Measurements from ENCODE around the gene CCDC183.
"Not testable (repeated sequence)": the region's sequence is repeated elsewhere in the genome, so short reads cannot be mapped to it uniquely, and the experiment has no call there.

The CCDC183 gene

DNA sequence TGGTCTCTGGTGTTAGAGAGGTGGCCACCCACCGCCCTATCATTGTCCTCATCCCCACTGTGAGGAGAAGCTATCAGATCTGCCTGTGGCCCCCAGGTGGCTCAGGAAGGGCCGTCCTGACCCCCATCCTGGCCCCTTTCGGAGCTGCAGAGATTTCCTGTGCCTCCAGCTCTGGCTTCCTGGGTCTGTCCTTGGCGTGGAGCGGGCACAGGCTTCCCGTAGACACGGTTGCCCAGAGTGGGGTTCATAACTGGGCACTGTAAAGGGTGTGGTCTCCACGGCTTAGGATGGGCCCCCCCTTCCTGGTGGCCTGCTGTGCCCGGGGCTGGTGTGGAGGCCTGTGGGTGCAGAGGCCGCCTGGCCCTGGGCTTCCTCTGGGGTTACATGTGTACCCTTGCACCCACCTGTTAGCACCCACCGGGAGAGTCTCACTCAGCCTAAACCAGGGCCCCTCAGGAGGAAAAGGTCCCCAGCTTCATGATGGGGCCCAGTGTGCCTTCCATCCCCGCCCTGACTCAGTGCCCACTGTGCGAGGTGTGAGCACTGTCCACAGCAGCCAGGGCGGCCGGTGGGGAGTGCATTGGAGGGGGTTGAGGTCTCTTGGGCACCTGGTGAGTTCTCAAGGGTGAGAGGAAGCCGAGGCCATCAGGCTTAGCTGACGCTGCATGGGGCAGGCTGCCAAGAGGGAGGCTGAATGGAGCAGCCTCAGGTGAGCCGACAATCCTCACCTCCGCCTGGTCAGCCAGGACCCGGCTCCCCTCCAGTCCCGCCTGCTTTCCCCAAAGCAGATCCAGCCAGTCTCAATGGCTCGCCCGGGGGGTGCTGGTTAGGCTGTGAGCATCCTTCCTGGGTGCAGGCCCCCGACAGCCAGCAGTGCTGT is 30.8 kb downstream of the CCDC183 start:
- no peak for DNase-seq

DNA sequence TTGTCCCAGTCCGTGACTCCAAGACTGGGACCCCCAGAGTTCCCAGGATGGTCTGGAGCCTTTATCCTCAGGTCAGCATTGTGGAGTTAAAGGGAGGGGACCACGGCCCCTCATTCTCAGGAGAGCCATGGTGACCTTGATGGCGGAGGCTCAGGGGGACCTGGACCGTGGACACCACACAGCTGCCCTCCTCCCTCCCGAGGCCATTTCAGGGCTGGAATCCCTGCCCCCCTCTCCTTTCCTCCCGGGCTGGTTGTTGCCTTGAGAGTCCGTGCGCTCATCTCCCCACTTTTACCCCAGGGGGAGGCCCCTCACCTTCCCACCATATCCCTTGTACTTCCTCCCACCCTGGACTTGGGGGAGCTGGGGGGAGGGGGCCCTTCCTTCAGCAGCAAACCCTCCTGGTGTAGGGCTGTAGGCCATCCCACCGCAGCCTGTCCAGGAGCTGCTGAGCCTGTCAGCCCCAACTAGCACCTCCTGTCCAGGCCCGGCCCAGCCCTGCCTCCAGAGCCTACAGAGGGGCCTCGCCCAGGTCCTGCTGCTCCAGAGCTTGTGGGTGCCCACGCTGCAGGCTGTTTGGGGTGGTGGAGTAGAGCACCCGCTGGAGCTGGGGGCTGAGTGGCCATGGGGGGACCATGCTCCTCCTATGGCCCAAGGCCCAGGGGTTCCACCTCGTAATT is 31.8 kb downstream of the CCDC183 start:
- no peak for DNase-seq

DNA sequence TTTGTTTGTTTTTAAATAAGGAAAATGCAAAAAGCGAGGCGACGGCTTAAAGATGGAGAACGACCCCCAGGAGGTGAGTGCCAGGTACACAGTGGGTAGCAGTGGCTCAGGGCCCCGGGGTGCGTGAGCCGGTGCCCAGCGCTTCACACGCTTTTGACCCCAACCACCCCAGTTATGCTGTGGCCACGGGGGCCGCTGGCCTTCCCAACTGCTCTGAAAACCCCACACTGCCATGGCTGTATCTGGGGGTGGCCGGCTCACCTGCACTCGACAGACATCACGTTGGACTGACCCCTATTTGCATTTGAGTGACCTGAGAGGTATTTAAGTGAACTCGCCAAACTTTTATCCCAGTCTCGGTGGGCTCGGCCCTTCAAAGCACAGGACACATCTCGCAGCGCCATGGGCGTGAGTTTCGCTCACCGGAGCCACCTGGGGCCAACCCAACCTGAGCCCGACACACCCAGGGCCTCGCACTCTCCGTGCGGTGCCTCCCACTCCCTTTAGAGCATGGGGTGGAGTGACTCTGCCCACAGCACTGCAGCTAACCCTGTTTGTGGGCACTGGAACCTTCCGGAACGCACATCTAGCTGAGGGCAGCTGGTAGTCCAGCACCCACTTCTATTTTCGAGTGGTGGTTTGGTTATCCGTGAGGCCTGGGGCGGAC is 32.5 kb downstream of the CCDC183 start:
- no peak for DNase-seq

DNA sequence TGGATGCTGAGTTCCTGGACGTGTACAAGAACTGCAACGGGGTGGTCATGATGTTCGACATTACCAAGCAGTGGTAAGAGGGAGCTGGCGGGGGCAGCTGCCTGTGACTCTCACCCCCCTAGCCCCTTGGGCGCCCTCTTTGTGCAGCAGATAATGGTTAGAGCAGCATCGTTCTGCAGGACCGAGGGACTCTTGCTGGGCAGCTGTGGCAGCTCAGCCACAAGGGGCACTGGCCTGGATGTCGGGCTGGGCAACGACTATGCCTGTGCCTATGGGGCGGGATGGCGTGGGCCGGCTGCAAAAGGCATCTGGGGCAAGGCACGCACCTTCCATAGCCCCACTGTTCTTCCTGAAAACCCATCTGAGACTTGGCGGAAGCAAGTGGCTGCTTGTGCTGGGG is 33.3 kb downstream of the CCDC183 start:
- DNase-seq, result no peak

DNA sequence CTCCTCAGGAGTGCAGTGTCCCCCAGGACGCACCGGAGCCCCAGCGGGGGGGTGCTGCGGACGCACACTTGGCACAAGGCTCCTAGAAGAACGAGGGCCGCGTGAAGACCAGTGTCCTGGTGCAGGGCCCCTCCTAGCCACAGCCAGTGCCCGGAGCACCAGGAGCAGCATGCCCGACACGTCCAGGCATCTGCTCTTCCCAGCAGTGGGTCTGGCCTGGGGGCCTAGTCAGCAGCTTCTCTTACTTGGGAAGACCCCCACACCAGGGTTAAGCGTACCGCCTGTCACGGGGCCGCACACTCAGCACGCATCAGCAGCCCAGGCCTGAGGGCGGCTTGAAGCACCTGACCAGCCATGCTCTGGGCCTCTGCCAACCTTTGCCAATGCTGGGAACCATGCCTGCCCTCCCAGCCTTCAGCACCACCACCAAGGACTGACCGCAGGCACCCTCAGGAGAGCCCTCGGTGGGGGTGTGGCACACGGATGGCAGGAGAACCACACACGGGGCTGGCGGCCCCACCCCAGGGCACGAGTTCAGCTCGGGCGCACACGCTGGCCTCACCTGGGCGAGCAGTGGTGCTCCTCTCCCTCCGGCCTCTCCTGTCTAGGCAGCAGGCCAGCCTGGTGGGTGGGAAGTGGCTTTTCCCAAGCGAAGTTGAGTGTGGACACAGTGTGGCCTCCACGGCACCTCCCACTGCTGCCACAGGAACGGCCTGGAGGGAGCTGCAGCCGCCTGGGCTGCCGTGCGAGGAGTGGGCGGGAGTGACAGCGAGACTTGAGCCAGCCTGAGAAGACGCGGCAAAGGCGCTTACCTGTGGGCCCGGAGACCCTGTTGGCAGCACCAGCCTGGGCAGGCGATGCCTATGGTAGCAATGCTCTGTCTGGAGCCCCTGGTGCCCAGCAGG is 34.1 kb downstream of the CCDC183 start:
- DNase-seq, result no peak

DNA sequence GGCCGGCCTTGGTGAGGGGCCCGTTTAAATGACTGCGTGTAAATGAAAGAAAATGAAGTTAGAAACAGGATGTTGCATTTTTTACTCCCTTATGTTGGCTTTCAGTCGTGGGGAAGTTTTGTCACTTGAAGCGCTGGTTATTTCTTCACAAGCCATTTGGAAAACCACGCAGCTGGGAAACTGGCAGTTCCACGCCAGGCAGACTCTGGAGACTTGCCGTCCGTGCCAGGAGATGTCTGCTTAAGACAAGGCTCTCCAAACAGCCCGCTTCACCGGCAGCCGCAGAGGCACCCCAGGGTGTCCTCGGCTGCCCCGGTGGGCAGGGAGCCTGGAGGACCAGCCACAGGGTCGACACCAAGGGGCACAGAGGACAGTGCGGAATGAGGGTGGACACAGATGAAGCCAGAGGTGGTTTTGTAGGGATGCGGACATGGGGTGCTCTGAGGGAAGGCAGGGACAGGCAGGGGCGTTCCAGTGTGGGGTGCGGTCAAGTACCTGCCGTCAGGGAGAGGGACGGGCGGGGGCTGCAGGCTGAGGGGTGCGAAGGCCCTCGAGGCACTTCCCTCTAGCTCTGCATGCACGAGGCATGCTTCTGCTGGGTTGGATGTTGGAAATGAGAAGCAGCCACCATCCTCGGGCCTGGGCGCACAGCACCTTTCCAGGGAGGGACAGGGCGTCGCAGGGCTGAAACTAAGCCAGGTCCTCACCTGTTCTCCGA is 35.0 kb downstream of the CCDC183 start:
- no peak for DNase-seq

DNA sequence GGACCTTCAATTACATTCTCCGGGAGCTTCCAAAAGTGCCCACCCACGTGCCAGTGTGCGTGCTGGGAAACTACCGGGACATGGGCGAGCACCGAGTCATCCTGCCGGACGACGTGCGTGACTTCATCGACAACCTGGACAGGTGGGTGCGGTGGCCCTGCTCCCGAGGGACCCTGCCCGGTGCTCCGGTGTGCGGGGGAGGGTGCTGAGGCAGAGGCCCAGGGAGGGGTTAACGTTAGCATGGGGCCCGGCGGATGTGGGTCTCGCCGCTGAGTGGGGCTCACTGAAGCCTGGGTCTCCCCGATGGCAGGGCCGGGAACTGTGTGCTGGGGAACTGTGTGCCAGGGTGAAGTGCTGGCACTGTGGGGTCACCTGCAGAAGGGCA is 35.6 kb downstream of the CCDC183 start:
- no peak for DNase-seq

DNA sequence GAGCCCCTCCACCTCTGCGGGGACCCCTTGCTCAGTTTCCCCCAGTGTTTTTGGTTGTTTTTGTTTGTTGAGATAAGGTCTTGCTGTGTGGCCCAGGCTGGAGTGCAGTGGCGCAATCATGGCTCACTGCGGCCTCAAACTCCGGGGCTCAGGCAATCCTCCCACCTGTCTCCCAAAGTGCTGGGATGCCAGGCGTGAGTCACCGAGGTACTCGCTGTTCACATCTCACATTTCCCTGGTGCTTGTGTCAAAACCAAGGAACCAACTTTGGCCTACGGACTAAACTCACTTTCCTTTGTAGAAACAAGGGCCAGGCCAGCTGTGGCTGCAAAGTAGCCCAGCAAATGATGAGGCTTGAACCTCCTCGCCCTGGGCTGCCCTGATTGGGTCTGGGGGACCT is 36.4 kb downstream of the CCDC183 start:
- DNase-seq, result no peak

DNA sequence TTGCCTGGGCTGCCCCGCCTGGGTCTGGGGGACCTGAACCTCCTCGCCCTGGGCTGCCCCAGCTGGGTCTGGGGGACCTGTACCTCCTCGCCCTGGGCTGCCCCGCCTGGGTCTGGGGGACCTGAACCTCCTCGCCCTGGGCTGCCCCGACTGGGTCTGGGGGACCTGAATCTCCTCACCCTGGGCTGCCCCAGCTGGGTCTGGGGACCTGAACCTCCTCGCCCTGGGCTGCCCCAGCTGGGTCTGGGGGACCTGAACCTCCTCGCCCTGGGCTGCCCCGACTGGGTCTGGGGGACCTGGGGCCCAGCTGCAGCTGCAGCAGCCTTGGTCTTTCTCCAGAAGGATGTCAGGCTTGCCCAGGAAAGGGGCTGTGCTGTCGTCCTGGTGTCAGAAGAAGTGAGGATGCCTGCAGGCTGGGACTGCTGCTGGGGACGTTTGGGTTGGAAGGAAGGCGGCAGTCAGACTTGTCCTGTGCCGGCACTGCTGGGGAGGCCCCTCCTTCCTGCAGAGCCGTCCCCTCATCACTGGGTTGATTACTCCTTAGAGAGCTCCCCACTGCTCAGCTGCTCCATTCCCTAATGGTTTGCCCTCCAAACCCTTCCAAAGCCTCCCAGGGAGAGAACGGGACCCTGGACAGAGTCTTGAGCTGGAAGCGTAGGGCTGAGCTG is 37.4 kb downstream of the CCDC183 start:
- DNase-seq, result not testable (repeated sequence)

DNA sequence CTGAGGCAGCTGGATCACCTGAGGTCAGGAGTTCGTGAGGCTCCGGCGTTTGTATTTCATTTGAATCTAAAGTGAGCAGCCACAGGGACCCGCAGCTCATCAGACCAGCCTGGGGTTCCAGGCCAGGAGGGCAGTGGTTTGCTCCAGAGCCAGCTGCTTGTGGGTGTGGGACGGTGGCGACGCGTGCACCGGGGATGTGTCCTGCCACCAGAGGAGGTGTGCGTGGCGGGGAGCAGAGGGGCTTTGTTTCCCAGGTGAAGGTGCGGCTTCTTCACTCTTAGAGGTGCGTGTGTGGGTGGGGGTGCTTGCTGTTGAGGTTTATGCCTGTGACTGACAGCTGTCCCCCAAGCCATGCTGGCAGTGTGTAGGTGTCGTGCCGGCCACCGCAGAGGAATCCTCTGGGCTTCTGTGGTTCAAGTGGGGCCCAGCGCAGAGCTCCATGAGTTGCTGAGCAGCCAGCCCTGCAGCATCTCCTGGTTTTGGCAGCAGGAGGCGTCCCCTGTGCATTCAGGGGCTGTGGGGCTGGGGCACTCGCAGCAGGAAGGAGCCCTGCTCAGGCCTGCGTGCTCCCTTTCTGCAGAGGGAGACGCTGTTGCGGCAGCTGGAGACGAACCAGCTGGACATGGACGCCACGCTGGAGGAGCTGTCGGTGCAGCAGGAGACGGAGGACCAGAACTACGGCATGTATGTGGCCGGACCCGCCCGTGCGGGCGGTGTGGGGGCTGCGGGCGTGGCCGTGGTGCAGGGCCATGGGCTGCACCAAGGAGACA is 39.2 kb downstream of the CCDC183 start:
- no peak for DNase-seq

DNA sequence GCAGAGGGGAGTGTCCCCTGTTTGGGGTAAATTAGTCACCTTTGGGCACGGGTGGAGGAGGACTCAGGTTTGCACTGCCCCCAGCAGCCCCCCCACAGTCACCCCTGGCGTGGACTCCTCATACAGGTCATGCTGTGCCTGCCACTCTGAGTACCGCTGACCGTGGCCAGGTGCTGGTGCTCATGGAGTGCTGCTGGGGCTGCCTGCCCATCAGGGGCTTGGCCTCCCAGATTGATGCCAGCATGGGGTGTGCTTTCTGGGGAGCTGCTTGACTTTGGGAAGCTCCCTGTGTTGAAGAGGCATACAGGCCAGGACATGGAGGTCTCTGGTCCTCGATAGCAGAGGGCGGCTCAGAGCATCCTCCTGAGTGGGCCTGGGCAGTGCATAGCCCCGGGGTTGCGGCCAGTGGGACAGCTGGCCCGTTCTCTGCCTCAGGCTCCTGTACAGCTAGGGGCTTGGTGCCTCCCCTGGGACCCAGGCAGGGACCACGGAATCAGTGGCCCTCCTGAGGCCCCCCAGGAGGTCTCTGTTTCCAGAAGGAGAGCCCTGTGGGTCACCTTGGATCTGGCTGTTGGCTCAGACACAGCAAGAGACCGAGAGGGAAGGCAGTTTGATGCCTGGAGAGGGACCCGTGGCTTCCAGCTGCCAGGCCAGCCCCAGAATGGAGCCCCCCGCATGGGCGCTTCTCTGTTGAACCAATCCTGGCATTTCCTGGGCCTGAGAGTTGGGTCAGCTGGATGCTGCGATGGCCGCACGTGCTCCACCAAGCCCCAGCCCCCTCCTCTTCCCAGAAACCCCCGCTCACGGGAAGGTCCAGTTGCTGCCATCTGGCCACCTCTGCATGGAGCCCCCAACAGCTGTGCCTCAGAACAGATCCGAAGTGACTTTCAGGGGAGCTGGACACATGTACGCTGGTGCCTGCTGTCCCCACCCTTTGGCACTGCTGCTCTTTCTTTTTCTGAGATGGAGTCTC is 40.1 kb downstream of the CCDC183 start:
- no peak for DNase-seq

DNA sequence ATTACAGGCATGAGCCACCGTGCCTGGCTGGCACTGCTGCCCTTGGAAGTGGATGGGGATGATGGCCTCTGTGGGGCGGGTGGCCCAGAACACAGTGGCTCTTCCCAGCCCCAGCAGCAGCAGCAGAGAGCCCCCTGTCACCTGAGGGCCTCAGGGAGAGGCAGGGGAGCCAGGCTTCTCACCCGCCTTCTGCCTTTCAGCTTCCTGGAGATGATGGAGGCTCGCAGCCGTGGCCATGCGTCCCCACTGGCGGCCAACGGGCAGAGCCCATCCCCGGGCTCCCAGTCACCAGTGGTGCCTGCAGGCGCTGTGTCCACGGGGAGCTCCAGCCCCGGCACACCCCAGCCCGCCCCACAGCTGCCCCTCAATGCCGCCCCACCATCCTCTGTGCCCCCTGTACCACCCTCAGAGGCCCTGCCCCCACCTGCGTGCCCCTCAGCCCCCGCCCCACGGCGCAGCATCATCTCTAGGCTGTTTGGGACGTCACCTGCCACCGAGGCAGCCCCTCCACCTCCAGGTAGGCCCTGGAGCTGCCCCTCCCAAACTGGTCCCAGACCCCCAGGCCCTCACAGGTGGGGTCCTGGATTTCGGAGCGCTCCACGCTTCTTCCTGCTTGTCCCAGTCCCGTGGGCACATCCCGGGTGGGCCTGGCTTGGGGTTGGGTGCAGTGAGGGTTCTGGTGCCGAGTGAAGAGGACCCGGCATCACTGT is 41.2 kb downstream of the CCDC183 start:
- no peak for DNase-seq

DNA sequence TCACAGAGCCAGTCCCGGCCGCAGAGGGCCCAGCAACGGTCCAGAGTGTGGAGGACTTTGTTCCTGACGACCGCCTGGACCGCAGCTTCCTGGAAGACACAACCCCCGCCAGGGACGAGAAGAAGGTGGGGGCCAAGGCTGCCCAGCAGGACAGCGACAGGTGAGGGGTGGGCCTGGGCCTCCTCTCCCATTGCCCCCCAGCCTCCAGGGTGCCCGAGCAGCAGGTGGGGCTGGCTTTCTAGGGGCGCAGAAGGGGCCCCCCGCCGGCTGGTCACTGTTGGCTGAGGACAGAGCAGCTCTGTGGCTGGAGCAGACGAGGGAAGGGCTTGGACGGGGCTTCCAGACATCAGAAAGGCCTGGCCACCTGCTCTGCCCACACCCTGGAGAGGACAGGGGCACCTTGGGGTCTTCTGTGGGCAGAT is 41.7 kb downstream of the CCDC183 start:
- DNase-seq, result not testable (repeated sequence)

DNA sequence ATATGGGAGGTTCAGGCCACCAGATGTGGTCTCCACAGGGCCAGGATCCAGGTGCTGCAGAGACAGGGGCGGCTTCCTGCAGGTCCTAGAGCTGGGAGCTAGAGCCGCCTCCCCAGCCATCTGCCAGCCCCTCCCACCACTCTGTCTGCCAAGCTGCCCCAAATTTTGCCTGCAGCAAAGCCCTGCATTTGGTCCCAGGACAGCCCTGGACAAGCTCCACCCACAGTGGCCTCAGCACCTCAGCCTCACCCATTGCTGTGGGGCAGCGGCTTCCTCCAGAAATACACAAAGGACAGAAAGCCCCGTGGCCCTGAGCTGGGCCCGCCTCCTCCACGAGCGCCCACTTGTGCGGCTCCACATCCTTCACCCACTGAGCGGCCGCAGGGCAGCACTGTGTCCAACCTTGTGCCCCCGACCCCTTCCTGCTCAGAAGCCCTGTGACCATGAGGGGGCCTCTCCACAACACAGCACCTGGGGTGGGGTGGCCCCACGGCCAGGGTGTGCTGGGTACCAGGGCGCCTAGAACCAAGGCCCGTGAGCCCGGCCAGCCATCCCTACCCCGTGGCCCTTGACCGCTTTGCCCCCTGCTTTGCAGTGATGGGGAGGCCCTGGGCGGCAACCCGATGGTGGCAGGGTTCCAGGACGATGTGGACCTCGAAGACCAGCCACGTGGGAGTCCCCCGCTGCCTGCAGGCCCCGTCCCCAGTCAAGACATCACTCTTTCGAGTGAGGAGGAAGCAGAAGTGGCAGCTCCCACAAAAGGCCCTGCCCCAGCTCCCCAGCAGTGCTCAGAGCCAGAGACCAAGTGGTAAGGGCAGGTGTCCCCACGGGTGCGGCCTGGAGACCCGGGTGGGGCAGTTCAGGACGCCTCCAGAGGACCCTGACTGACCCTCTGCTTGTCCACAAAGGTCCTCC is 42.4 kb downstream of the CCDC183 start:
- DNase-seq, result no peak

DNA sequence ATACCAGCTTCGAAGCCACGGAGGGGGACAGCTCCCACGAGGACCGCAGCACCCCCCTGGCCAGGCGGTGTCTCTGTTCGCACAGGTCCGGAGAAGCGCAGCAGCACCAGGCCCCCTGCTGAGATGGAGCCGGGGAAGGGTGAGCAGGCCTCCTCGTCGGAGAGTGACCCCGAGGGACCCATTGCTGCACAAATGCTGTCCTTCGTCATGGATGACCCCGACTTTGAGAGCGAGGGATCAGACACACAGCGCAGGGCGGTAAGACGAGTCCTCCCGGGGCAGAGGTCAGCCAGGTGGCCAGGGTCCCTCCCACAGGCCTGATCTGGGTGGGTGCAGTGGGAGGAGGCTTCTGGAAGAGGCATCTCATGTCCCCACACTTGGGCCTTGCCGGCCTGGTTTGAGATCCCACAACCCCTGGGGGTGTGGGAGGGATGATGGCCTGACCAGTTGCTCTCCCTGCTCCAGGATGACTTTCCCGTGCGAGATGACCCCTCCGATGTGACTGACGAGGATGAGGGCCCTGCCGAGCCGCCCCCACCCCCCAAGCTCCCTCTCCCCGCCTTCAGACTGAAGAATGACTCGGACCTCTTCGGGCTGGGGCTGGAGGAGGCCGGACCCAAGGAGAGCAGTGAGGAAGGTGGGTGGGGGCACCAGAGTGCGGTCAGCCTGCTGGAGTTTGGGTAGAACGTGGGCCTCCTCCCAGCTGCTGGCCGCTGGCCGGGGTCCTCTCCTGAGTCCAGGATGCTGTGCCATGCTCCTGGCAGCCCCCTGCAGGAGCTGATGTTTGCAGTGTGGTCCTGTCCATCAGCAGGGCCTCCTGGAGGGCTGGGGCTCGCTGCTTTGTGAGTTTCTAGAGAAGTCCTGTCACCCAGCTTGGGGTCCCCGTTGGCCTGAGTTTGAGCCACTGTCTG is 43.3 kb downstream of the CCDC183 start:
- DNase-seq, result no peak

DNA sequence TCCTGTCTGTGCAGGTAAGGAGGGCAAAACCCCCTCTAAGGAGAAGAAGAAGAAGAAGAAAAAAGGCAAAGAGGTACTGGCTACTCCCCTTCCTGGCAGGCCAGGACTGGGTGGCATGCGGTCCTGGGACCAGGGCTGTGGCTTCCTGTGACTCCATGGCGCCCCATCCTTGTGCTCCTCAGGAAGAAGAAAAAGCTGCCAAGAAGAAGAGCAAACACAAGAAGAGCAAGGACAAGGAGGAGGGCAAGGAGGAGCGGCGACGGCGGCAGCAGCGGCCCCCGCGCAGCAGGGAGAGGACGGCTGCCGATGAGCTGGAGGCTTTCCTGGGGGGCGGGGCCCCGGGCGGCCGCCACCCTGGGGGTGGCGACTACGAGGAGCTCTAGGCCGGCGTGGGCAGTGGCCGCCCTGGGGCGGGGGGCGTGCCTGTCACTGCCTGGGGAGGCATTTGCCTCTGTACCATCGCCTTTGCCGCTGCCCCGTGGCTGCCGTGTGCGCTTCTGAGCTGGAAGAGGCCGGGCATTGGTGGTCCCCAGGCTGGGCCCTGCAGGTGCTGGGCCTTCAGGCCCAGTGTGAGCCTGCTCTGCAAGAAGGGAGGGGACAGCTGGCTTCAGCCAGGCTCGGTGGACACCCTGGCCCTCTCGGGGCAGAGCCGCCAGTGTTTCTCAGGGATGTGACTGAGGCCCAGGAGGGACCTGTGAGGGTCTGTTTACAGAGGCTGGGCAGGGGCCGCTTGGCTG is 44.2 kb downstream of the CCDC183 start:
- no peak for DNase-seq

Measured in GDM1 (cell line).